ENCODE data around the gene PTPRD.
"Not testable (repeated sequence)": the region's sequence is repeated elsewhere in the genome, so short reads cannot be mapped to it uniquely, and the experiment has no call there.

The PTPRD gene

GRCh38 chr9:8719833-8720486 lies 1892.8 kb downstream of the PTPRD start:
- DNase-seq (ENCODE audit: low spot score), result no peak

GRCh38 chr9:8718121-8718725 lies 1894.6 kb downstream of the PTPRD start:
- no peak for DNase-seq (ENCODE audit: low spot score)

- no peak for DNase-seq (ENCODE audit: low spot score)
Measured at GRCh38 chr9:8717146-8717545, 1895.7 kb downstream of the PTPRD start.

GRCh38 chr9:8715788-8716187 lies 1897.0 kb downstream of the PTPRD start:
- no peak for DNase-seq (ENCODE audit: low spot score)

GRCh38 chr9:8713811-8714165 lies 1899.0 kb downstream of the PTPRD start:
- no peak for DNase-seq (ENCODE audit: low spot score)

GRCh38 chr9:8713149-8713810 lies 1899.5 kb downstream of the PTPRD start:
- no peak for DNase-seq (ENCODE audit: low spot score)

GRCh38 chr9:8709731-8710130 lies 1903.1 kb downstream of the PTPRD start:
- no peak for DNase-seq (ENCODE audit: low spot score)

- DNase-seq (ENCODE audit: low spot score), result no peak
Measured at GRCh38 chr9:8708728-8709127, 1904.1 kb downstream of the PTPRD start.

- no peak for DNase-seq (ENCODE audit: low spot score)
Measured at GRCh38 chr9:8706998-8707397, 1905.8 kb downstream of the PTPRD start.

GRCh38 chr9:8706531-8706930 lies 1906.3 kb downstream of the PTPRD start:
- no peak for DNase-seq (ENCODE audit: low spot score)

GRCh38 chr9:8705861-8706260 lies 1906.9 kb downstream of the PTPRD start:
- DNase-seq (ENCODE audit: low spot score), result no peak

GRCh38 chr9:8703904-8704303 lies 1908.9 kb downstream of the PTPRD start:
- no peak for DNase-seq (ENCODE audit: low spot score)

GRCh38 chr9:8701904-8702303 lies 1910.9 kb downstream of the PTPRD start:
- DNase-seq (ENCODE audit: low spot score), result no peak

- DNase-seq (ENCODE audit: low spot score), result not testable (repeated sequence)
Measured at GRCh38 chr9:8697565-8697964, 1915.2 kb downstream of the PTPRD start.

- no peak for DNase-seq (ENCODE audit: low spot score)
Measured at GRCh38 chr9:8696516-8696915, 1916.3 kb downstream of the PTPRD start.

GRCh38 chr9:8694983-8695588 lies 1917.7 kb downstream of the PTPRD start:
- DNase-seq (ENCODE audit: low spot score), result no peak

- DNase-seq (ENCODE audit: low spot score), result no peak
Measured at GRCh38 chr9:8693464-8693863, 1919.3 kb downstream of the PTPRD start.

GRCh38 chr9:8686516-8686915 lies 1926.3 kb downstream of the PTPRD start:
- no peak for DNase-seq (ENCODE audit: low spot score)

- no peak for DNase-seq (ENCODE audit: low spot score)
Measured at GRCh38 chr9:8685825-8686224, 1927.0 kb downstream of the PTPRD start.

GRCh38 chr9:8684978-8685708 lies 1927.7 kb downstream of the PTPRD start:
- no peak for DNase-seq (ENCODE audit: low spot score)

GRCh38 chr9:8683496-8683895 lies 1929.3 kb downstream of the PTPRD start:
- DNase-seq (ENCODE audit: low spot score), result no peak

GRCh38 chr9:8680658-8681057 lies 1932.1 kb downstream of the PTPRD start:
- no peak for DNase-seq (ENCODE audit: low spot score)

GRCh38 chr9:8680157-8680556 lies 1932.6 kb downstream of the PTPRD start:
- no peak for DNase-seq (ENCODE audit: low spot score)
